ENCODE data around the gene C11orf58. TPM values are rescaled to one million over a fixed set of nuclear protein-coding genes. Genes with fewer than 3 reads are reported as not detected.

C11orf58 gene
- total RNA-seq, 4 donors from 2014 or later, result 144 to 202 (median 175) TPM

DNA sequence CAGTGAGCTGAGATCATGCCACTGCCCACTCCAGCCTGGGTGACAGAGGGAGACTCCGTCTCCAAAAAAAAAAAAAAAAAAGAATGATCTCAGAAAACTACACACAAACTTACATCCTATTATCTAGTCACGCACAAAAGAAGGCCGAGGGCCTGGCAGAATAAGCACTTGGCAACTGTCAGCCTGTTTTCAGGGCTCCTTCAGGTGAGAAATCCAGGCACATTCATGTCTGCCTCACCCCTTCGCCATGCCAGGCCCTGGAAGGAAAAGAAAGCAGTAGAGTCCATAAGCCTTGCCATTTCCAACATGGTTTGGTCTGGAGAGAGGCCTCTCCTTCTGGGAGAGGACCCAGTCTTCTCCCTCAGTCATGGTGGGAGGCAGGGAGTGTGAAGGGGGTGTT, 30.9 kb downstream of the C11orf58 start:
- H3K36me3 ChIP-seq, result no peaks in the 10 kb centered on the region
- TF ChIP-seq, protein P1, sequence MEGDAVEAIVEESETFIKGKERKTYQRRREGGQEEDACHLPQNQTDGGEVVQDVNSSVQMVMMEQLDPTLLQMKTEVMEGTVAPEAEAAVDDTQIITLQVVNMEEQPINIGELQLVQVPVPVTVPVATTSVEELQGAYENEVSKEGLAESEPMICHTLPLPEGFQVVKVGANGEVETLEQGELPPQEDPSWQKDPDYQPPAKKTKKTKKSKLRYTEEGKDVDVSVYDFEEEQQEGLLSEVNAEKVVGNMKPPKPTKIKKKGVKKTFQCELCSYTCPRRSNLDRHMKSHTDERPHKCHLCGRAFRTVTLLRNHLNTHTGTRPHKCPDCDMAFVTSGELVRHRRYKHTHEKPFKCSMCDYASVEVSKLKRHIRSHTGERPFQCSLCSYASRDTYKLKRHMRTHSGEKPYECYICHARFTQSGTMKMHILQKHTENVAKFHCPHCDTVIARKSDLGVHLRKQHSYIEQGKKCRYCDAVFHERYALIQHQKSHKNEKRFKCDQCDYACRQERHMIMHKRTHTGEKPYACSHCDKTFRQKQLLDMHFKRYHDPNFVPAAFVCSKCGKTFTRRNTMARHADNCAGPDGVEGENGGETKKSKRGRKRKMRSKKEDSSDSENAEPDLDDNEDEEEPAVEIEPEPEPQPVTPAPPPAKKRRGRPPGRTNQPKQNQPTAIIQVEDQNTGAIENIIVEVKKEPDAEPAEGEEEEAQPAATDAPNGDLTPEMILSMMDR (IDR thresholded peaks at IDR 0.05), result no peak
- TF ChIP-seq POLR2AphosphoS5 (IDR thresholded peaks at IDR 0.05) (no peak), EP300 (IDR thresholded peaks at IDR 0.05) (no peak), POLR2A (IDR thresholded peaks at IDR 0.05; ENCODE audit: low read depth) (no peak)
- no peaks in the 10 kb centered on the region for H3K9me3 ChIP-seq
- H3K27ac ChIP-seq (replicated peaks in 1 of 4), result no peak overlapping the region
- no peak for DNase-seq (ENCODE audit: extremely low spot score)
- 94% methylated on average over 4 of the region's 4 CpGs for WGBS
- H3K4me3 ChIP-seq, result no peak overlapping the region
- H3K27me3 ChIP-seq, result no peaks in the 10 kb centered on the region
- H3K4me1 ChIP-seq, result no peaks in the 10 kb centered on the region
- intact Hi-C loops (cut with DNase I), result no loop called here

DNA sequence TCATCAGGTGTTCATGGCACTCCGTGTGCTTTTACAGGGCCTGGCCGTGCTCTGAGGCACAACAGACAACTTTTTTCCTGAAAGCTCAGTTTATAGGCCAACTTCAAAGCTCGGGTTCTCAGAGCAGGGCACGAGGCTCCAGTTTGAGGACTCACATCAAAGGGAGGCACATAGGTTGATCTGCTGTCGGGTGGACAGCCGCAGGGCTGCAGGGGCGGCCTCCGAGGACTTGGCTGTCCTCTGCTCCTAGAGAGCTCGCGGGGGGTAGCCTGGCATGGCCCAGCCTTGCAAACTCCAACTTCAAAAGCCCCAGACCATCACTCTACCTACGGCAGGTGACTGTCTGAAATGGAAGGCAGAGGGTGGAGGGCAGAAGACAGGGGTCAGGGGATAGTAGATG, 31.6 kb downstream of the C11orf58 start:
- no peak overlapping the region for H3K27ac ChIP-seq (replicated peaks in 1 of 4)
- H3K36me3 ChIP-seq, result no peaks in the 10 kb centered on the region
- no peak for TF ChIP-seq EP300 (IDR thresholded peaks at IDR 0.05)
- TF ChIP-seq, protein P1 (IDR thresholded peaks at IDR 0.05), result no peak
- no peak for TF ChIP-seq POLR2AphosphoS5 (IDR thresholded peaks at IDR 0.05)
- TF ChIP-seq POLR2A (IDR thresholded peaks at IDR 0.05; ENCODE audit: low read depth), result no peak
- H3K4me3 ChIP-seq, result no peak overlapping the region
- 80% methylated on average over 11 of the region's 11 CpGs for WGBS
- H3K9me3 ChIP-seq, result no peaks in the 10 kb centered on the region
- intact Hi-C loops (cut with DNase I), result no loop called here
- H3K27me3 ChIP-seq, result no peaks in the 10 kb centered on the region
- peak; percentile 79 for DNase-seq (ENCODE audit: extremely low spot score)
- H3K4me1 ChIP-seq, result no peaks in the 10 kb centered on the region

- no peaks in the 10 kb centered on the region for H3K36me3 ChIP-seq
- H3K9me3 ChIP-seq, result no peaks in the 10 kb centered on the region
- TF ChIP-seq POLR2A (IDR thresholded peaks at IDR 0.05; ENCODE audit: low read depth), result no peak
- no peak for TF ChIP-seq POLR2AphosphoS5 (IDR thresholded peaks at IDR 0.05)
- TF ChIP-seq, protein P1 (IDR thresholded peaks at IDR 0.05), result no peak
- no peak for TF ChIP-seq EP300 (IDR thresholded peaks at IDR 0.05)
- DNase-seq (ENCODE audit: extremely low spot score), result peak; percentile 86
- intact Hi-C loops (cut with DNase I), result no loop called here
- 90% methylated on average over 12 of the region's 12 CpGs for WGBS
- no peak overlapping the region for H3K27ac ChIP-seq (replicated peaks in 1 of 4)
- no peaks in the 10 kb centered on the region for H3K27me3 ChIP-seq
- peaks cover 0 to 2% (median 0%) of the 10 kb centered on the region in 4 donors for H3K4me1 ChIP-seq
- H3K4me3 ChIP-seq, result no peak overlapping the region
These were observed 33.1 kb downstream of the C11orf58 start for GRCh38 chr11:16771350-16772140.

GRCh38 chr11:16772141-16772512, 33.7 kb downstream of the C11orf58 start:
- H3K27me3 ChIP-seq, result no peaks in the 10 kb centered on the region
- peaks cover 0 to 7% (median 0%) of the 10 kb centered on the region in 4 donors for H3K4me1 ChIP-seq
- peak; percentile 29 for DNase-seq (ENCODE audit: extremely low spot score)
- no peak overlapping the region for H3K4me3 ChIP-seq
- no peaks in the 10 kb centered on the region for H3K9me3 ChIP-seq
- intact Hi-C loops (cut with DNase I), result no loop called here
- H3K36me3 ChIP-seq, result no peaks in the 10 kb centered on the region
- TF ChIP-seq EP300 (IDR thresholded peaks at IDR 0.05), result no peak
- TF ChIP-seq POLR2A (IDR thresholded peaks at IDR 0.05; ENCODE audit: low read depth), result no peak
- TF ChIP-seq POLR2AphosphoS5 (IDR thresholded peaks at IDR 0.05), result no peak
- TF ChIP-seq, protein P1 (IDR thresholded peaks at IDR 0.05), result no peak
- H3K27ac ChIP-seq (replicated peaks in 1 of 4), result no peak overlapping the region
- WGBS, result 96% methylated on average over 2 of the region's 2 CpGs
